Measurements from ENCODE around the gene SH3TC2. TPM values are rescaled to one million over a fixed set of nuclear protein-coding genes. Genes with fewer than 3 reads are reported as not detected.

The SH3TC2 gene
- total RNA-seq, 6 experiments from 2014 or later: 9.3 to 12.9 (median 10.7) TPM

DNA sequence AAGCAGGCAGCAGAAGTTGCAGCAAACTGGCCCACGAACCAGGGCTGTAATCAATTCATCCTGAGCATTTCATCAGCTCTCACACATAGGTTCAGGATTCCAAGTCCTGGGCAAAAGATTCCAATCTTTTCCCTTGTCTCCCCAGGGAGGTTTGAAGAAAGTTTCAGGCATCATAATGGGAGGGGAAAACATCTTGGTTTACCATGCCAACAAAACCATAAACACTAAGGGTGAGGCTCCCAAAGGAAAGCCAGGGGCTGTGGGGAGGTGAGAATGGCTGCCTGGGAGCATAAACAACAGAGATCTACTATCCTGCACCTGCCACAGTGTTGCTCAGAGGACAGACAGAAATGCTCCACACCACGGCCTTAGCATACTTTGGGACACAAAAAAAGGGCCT lies 94.6 kb downstream of the SH3TC2 start:
- Mint-ChIP-seq H3K36me3 (ENCODE audit: low read depth) (no peaks in the 10 kb centered on the region), H3K4me3 (no peak overlapping the region), H3K9me3 (no peaks in the 10 kb centered on the region), H3K27ac (peak overlapping the region; percentile 94), H3K27me3 (ENCODE audit: insufficient read depth) (no peaks in the 10 kb centered on the region; the same call in 1 of the 2 replicates), H3K4me1 (ENCODE audit: low read depth) (peaks cover 91% of the 10 kb centered on the region)
- no peak for TF ChIP-seq CTCF (IDR thresholded peaks at IDR 0.05)
- DNase-seq: no peak

GRCh38 chr5:148967783-148968182 lies 95.1 kb downstream of the SH3TC2 start:
- Mint-ChIP-seq H3K4me1 (ENCODE audit: low read depth) (peaks cover 87% of the 10 kb centered on the region), H3K4me3 (no peak overlapping the region), H3K27ac (peak overlapping the region; percentile 94), H3K27me3 (ENCODE audit: insufficient read depth) (no peaks in the 10 kb centered on the region; the same call in none of the 2 replicates), H3K36me3 (ENCODE audit: low read depth) (no peaks in the 10 kb centered on the region), H3K9me3 (no peaks in the 10 kb centered on the region)
- DNase-seq: no peak
- no peak for TF ChIP-seq CTCF (IDR thresholded peaks at IDR 0.05)

- Mint-ChIP-seq H3K4me3 (no peak overlapping the region), H3K4me1 (ENCODE audit: low read depth) (peaks cover 85% of the 10 kb centered on the region), H3K36me3 (ENCODE audit: low read depth) (no peaks in the 10 kb centered on the region), H3K9me3 (no peaks in the 10 kb centered on the region), H3K27me3 (ENCODE audit: insufficient read depth) (no peaks in the 10 kb centered on the region; the same call in 1 of the 2 replicates), H3K27ac (peak overlapping the region; percentile 94)
- no peak for DNase-seq
- TF ChIP-seq CTCF (IDR thresholded peaks at IDR 0.05): no peak
Measured at GRCh38 chr5:148966938-148967337, 95.9 kb downstream of the SH3TC2 start.

- Mint-ChIP-seq H3K27ac (peak overlapping the region; percentile 94), H3K4me1 (ENCODE audit: low read depth) (peaks cover 83% of the 10 kb centered on the region), H3K4me3 (no peak overlapping the region), H3K9me3 (no peaks in the 10 kb centered on the region), H3K27me3 (ENCODE audit: insufficient read depth) (no peaks in the 10 kb centered on the region; the same call in 1 of the 2 replicates), H3K36me3 (ENCODE audit: low read depth) (no peaks in the 10 kb centered on the region)
- DNase-seq: no peak
- TF ChIP-seq CTCF (IDR thresholded peaks at IDR 0.05): no peak
Measured at GRCh38 chr5:148966348-148966747, 96.5 kb downstream of the SH3TC2 start.

GRCh38 chr5:148965511-148966265 lies 97.2 kb downstream of the SH3TC2 start:
- no peak for TF ChIP-seq CTCF (IDR thresholded peaks at IDR 0.05)
- peak overlapping the region; percentile 41; the same call in 1 of the 2 replicates for H3K4me3 Mint-ChIP-seq
- H3K27ac Mint-ChIP-seq: peak overlapping the region; percentile 94

More at GRCh38 chr5:148965511-148966265, 97.2 kb downstream of the SH3TC2 start:
- no peaks in the 10 kb centered on the region; the same call in 1 of the 2 replicates for H3K27me3 Mint-ChIP-seq (ENCODE audit: insufficient read depth)
- no peaks in the 10 kb centered on the region for H3K9me3 Mint-ChIP-seq
- DNase-seq: peak; percentile 100
- peaks cover 76% of the 10 kb centered on the region for H3K4me1 Mint-ChIP-seq (ENCODE audit: low read depth)
- H3K36me3 Mint-ChIP-seq (ENCODE audit: low read depth): no peaks in the 10 kb centered on the region

All from HFFc6 (cell line).